DOHH2 (cell line): Measurements from ENCODE around the gene RPN2.

ENCODE experiments used
- H3F3A ChIP-seq: fragments of 200-600 bp; sonication (generic), shearing (Covaris generic); 2 replicates; pipeline ENCODE4 v1.6.0; 2016; ENCODE audit warnings: antibody characterized with exemption, mild to moderate bottlenecking; ENCODE audit not compliant: control insufficient read depth, insufficient read depth
- H3K27ac ChIP-seq: fragments of 200-600 bp; sonication (generic); 2 replicates; pipeline ENCODE4 v1.5.1; 2014; ENCODE audit warnings: low read depth, mild to moderate bottlenecking, low read length, moderate library complexity
- H3K27me3 ChIP-seq: fragments of 200-600 bp; sonication (generic); 2 replicates; pipeline ENCODE4 v1.6.1; 2014; ENCODE audit warnings: mild to moderate bottlenecking, low read length, mixed read lengths; ENCODE audit not compliant: control insufficient read depth
- H3K36me3 ChIP-seq: fragments of 200-600 bp; sonication (generic); 2 replicates; pipeline ENCODE4 v1.6.1; 2014; ENCODE audit warnings: mild to moderate bottlenecking, low read length, moderate library complexity, mixed read lengths; ENCODE audit not compliant: control insufficient read depth
- H3K4me1 ChIP-seq: fragments of 200-600 bp; sonication (generic); 2 replicates; pipeline ENCODE4 v1.6.1; 2014; ENCODE audit warnings: mild to moderate bottlenecking, low read length, mixed read lengths; ENCODE audit not compliant: control insufficient read depth
- H3K4me2 ChIP-seq: fragments of 200-600 bp; sonication (generic); 2 replicates; pipeline ENCODE4 v1.6.0; 2014; ENCODE audit warnings: mild to moderate bottlenecking, low read length, moderate library complexity
- H3K4me3 ChIP-seq: fragments of 200-600 bp; sonication (generic); 2 replicates; pipeline ENCODE4 v1.5.1; 2014; ENCODE audit warnings: mild to moderate bottlenecking, low read length, mixed read lengths
- H3K79me2 ChIP-seq: fragments of 200-600 bp; sonication (generic); 2 replicates; pipeline ENCODE4 v1.6.1; 2014; ENCODE audit warnings: mild to moderate bottlenecking, low read length, mixed read lengths; ENCODE audit not compliant: control insufficient read depth
- H3K9me2 ChIP-seq: fragments of 200-600 bp; sonication (generic); replicated peaks from 2 replicates; pipeline ENCODE4 v1.6.1; 2014; ENCODE audit warnings: mild to moderate bottlenecking, low read length, mixed read lengths; ENCODE audit not compliant: control insufficient read depth
- H3K9me3 ChIP-seq: fragments of 200-600 bp; sonication (generic); 2 replicates; pipeline ENCODE4 v1.6.1; 2014; ENCODE audit warnings: antibody characterized with exemption, low read length, mixed read lengths; ENCODE audit not compliant: control insufficient read depth, insufficient read depth
- H4K20me1 ChIP-seq: fragments of 200-600 bp; sonication (generic); 2 replicates; pipeline ENCODE4 v1.6.0; 2014; ENCODE audit warnings: low read depth, mild to moderate bottlenecking, antibody characterized with exemption, low read length, moderate library complexity; ENCODE audit not compliant: control insufficient read depth, insufficient read depth
- CTCF ChIP-seq: fragments of 200-600 bp; sonication (generic); IDR thresholded peaks from one replicate; pipeline ENCODE4 v1.5.1; 2014; ENCODE audit warnings: antibody characterized with exemption, mild to moderate bottlenecking, low read depth, low read length; ENCODE audit not compliant: poor library complexity, severe bottlenecking
- EZH2phosphoT487 ChIP-seq: fragments of 200-600 bp; sonication (generic); IDR thresholded peaks from 2 replicates; pipeline ENCODE4 v1.6.1; 2017; ENCODE audit warnings: borderline replicate concordance, mild to moderate bottlenecking, antibody characterized with exemption, low read length, moderate library complexity, mixed read lengths

The RPN2 gene

GRCh38 chr20:37249304-37249703 lies 70.2 kb downstream of the RPN2 start:
- Histone ChIP-seq H3K9me3 (no peaks in the 10 kb centered on the region), H3K4me3 (no peak overlapping the region), H3K79me2 (no peaks in the 10 kb centered on the region), H3K27ac (no peak overlapping the region), H3K27me3 (0 out of 2 replicates have a peak, but pooled peaks cover 3% of the 10 kb centered on the region), H3F3A (no peaks in the 10 kb centered on the region), H3K9me2 (no peaks in the 10 kb centered on the region), H3K4me1 (no peaks in the 10 kb centered on the region), H4K20me1 (0 out of 2 replicates have a peak, but pooled peaks cover 4% of the 10 kb centered on the region), H3K4me2 (no peak overlapping the region), H3K36me3 (no peaks in the 10 kb centered on the region)
- TF ChIP-seq EZH2phosphoT487 = no peak
- no peak for TF ChIP-seq CTCF

DNA sequence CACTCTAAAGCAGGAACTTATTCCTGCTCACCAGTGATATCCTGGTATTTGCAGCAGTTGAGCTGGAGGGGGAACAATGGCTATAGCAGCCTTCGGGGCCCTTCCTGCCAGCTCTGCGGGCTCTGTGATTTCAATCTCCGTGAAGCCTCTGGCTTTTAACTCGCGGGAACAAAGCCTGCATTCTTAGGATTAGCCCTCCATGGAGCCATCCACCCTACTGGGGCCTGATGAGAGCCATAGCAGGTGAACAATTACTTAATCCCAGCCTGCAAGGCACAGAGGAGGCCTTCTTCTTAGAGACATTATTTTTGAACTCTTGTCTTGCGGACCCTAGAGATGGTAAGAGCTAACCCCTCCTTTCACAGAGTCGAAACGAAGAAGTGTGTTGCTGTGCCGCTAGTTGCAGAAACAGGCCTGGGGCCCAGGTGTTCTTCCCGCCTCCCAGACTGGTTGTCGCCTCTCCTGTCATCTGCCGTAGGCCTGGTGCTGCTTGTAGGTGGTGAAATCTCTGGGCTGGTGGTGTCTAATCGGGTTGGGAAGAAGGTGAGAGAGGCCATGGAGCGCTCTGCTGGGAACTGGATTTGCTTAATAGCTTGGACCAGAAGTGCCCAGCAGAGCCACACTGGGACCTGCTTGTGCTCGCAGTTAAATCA lies 72.8 kb downstream of the RPN2 start:
- Histone ChIP-seq H3K27me3 (0 out of 2 replicates have a peak, but pooled peaks cover 6% of the 10 kb centered on the region), H3K4me2 (no peak overlapping the region), H3K9me3 (no peaks in the 10 kb centered on the region), H3F3A (no peaks in the 10 kb centered on the region), H3K79me2 (no peaks in the 10 kb centered on the region), H4K20me1 (no peaks in the 10 kb centered on the region), H3K27ac (no peak overlapping the region), H3K36me3 (no peaks in the 10 kb centered on the region), H3K4me3 (no peak overlapping the region), H3K4me1 (no peaks in the 10 kb centered on the region), H3K9me2 (no peaks in the 10 kb centered on the region)
- no peak for TF ChIP-seq EZH2phosphoT487

DNA sequence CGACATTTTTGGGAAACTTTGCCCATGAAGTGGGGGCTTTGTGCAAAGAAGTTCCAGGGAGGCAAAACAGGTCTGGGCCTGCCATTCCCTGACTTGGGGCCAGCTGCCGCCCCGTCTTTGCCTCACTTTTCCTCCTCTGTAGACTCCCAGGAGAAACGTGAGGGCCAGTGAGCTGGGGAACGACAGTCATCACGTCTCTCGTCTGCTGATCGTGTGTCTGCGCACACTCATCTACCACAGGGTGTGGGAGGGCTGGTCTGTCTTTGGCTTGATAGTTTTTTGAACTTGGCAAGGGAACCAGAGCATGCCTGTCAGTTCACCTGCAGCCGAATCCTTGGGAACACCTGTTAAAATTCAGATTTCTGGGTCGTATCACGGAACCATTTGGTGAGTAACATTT lies 74.0 kb downstream of the RPN2 start:
- Histone ChIP-seq H3K9me2 (no peaks in the 10 kb centered on the region), H3K79me2 (no peaks in the 10 kb centered on the region), H3K4me3 (no peak overlapping the region), H3K27me3 (0 out of 2 replicates have a peak, but pooled peaks cover 6% of the 10 kb centered on the region), H3K4me2 (no peak overlapping the region), H3K27ac (no peak overlapping the region), H3F3A (no peaks in the 10 kb centered on the region), H4K20me1 (no peaks in the 10 kb centered on the region), H3K4me1 (no peaks in the 10 kb centered on the region), H3K9me3 (no peaks in the 10 kb centered on the region), H3K36me3 (no peaks in the 10 kb centered on the region)
- TF ChIP-seq EZH2phosphoT487 (no peak), CTCF (no peak)

GRCh38 chr20:37254114-37254878 lies 75.2 kb downstream of the RPN2 start:
- Histone ChIP-seq H3K27ac (no peak overlapping the region), H3K36me3 (no peaks in the 10 kb centered on the region), H3K9me3 (no peaks in the 10 kb centered on the region), H3K4me2 (no peak overlapping the region), H3K79me2 (no peaks in the 10 kb centered on the region), H3K27me3 (peaks cover 13% of the 10 kb centered on the region), H4K20me1 (no peaks in the 10 kb centered on the region), H3F3A (no peaks in the 10 kb centered on the region), H3K9me2 (no peaks in the 10 kb centered on the region), H3K4me3 (no peak overlapping the region), H3K4me1 (no peaks in the 10 kb centered on the region)
- TF ChIP-seq CTCF (no peak), EZH2phosphoT487 (no peak)
